AG20443 (cell line): ENCODE measurements around the gene APBA2.
"Not testable (repeated sequence)": the region's sequence is repeated elsewhere in the genome, so short reads cannot be mapped to it uniquely, and the experiment has no call there.

Source experiments
- DNase-seq: peaks from one replicate; pipeline ENCODE4 v3.0.0; 2012; ENCODE audit warnings: low spot score, mixed read lengths

APBA2 gene

GRCh38 chr15:29167122-29167521 lies 281.3 kb downstream of the APBA2 start:
- DNase-seq: not testable (repeated sequence)
